GM10847 (cell line): Measurements from ENCODE around the gene SMOC1.

Source experiments
- POLR2A ChIP-seq: IDR thresholded peaks from 2 replicates; pipeline ENCODE4 v1.6.1; 2011; ENCODE audit not compliant: insufficient read length; ENCODE audit errors: extremely low read depth

SMOC1 gene

GRCh38 chr14:69992564-69992963, 113.3 kb downstream of the SMOC1 start:
- TF ChIP-seq POLR2A = no peak

- no peak for TF ChIP-seq POLR2A
Observed at GRCh38 chr14:69993326-69993725, 114.1 kb downstream of the SMOC1 start.

- no peak for TF ChIP-seq POLR2A
Observed at GRCh38 chr14:69994002-69994401, 114.8 kb downstream of the SMOC1 start.

GRCh38 chr14:69996216-69996615, 117.0 kb downstream of the SMOC1 start:
- TF ChIP-seq POLR2A = no peak

GRCh38 chr14:69997849-69998248, 118.6 kb downstream of the SMOC1 start:
- no peak for TF ChIP-seq POLR2A

GRCh38 chr14:69999261-69999674, 120.1 kb downstream of the SMOC1 start:
- TF ChIP-seq POLR2A = no peak

- no peak for TF ChIP-seq POLR2A
Observed at GRCh38 chr14:70000601-70001000, 121.4 kb downstream of the SMOC1 start.

- no peak for TF ChIP-seq POLR2A
Observed at GRCh38 chr14:70002589-70003346, 123.6 kb downstream of the SMOC1 start.

GRCh38 chr14:70004791-70005190, 125.6 kb downstream of the SMOC1 start:
- TF ChIP-seq POLR2A = no peak

- TF ChIP-seq POLR2A = no peak
Observed at GRCh38 chr14:70005281-70005805, 126.1 kb downstream of the SMOC1 start.

GRCh38 chr14:70006699-70007098, 127.5 kb downstream of the SMOC1 start:
- TF ChIP-seq POLR2A = no peak

- TF ChIP-seq POLR2A = no peak
Observed at GRCh38 chr14:70008284-70009262, 129.4 kb downstream of the SMOC1 start.

GRCh38 chr14:70009961-70010360, 130.7 kb downstream of the SMOC1 start:
- TF ChIP-seq POLR2A = no peak

- TF ChIP-seq POLR2A = no peak
Observed at GRCh38 chr14:70011098-70011497, 131.9 kb downstream of the SMOC1 start.

GRCh38 chr14:70011708-70012107, 132.5 kb downstream of the SMOC1 start:
- no peak for TF ChIP-seq POLR2A

- TF ChIP-seq POLR2A = no peak
Observed at GRCh38 chr14:70013271-70013873, 134.2 kb downstream of the SMOC1 start.
